GM23248 (cell line): Measurements from ENCODE around the gene MYH3.

Source experiments
- EZH2 ChIP-seq: fragments of 200-600 bp; sonication (generic); IDR thresholded peaks from 2 replicates; pipeline ENCODE4 v1.6.1; 2018; ENCODE audit warnings: antibody characterized with exemption, mild to moderate bottlenecking; ENCODE audit not compliant: insufficient read depth, poor library complexity, severe bottlenecking
- EZH2phosphoT487 ChIP-seq: fragments of 200-600 bp; sonication (generic); IDR thresholded peaks from 2 replicates; pipeline ENCODE4 v1.6.1; 2018; ENCODE audit warnings: antibody characterized with exemption, moderate library complexity, mild to moderate bottlenecking, low read depth; ENCODE audit not compliant: insufficient read depth

GRCh38 chr17:10618202-10618635 lies 38.9 kb downstream of the MYH3 start:
- TF ChIP-seq EZH2 (no peak), EZH2phosphoT487 (no peak)
